ENCODE measurements around the gene CCT6B.
"Not testable (repeated sequence)": the region's sequence is repeated elsewhere in the genome, so short reads cannot be mapped to it uniquely, and the experiment has no call there.

The CCT6B gene

DNA sequence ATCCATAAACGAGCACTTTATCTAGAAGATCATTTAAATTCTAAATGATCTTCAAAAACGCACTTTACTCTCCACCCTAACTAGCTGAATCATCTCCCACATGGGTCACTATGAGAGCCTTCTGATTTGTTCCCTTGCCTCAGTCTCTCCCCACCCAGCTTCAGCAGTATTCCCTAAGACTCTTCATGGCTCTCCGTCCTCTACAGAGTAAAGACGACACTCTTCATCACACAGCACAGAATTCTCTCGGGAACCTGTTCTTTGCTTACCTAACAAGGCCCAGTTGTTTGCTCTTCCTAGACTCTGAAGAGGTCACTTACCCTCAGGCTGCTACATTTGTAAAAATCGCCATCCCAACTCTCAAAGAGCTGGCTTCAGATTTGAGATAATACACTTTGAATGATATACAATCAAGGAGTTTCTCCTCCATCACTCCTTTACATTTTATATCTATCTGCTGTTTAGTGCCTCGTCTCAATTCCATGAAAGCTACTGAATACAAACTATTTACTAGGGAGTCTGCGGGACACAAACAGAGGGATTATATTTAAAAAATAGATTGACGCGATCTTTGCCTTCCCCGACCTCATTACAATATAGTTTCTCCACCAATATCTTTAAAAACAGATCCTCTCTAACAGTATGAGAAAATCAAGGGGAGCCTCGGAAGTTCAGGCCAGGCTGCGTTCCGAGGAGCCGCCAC, 18.5 kb upstream of the CCT6B start:
- no peak for DNase-seq

GRCh38 chr17:34979153-34979552, 17.9 kb upstream of the CCT6B start:
- DNase-seq, result no peak

DNA sequence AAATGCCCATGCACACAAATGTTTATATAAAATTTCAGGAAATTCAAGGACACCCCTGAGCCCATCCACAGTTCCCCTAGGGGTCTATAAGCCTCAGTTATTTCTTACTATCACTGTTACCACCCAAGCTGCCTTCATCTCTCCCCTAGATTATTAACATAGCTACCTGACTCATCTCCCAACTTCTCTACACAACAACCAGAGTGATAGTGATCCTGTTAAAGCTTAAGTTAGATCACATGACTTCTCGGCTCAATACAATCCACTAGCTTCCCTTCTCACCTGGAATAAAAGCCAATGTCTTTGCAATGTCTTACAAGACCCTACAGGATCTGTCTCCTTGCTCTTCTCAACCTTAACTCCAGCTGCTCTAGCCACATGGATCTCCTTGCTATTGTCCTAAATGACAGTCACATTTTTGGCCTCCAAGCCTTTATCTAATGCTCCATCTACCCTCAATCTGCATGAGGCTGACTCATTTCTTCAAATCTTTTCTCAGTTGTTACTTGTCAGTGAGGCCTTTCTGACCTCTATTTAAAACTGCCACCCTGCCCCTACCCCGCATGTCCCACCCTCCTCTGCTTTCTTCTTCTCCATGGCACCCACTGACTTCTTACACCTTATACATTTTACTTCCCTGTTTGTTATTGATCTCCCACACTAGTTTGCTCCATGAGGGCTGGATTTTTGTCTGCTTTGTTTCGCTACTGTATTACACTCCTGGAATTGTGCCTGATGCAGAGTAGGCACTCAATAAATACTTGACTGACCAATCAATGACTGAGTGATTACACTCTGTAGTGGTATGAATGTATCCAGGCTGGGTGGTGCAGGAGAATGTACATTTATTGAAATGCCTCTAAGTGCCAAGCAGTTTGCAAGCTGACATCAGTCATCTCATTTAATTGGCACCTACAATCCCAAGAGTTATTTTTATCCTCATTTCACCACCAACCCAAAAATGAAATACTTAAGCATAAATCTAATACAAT, 13.8 kb upstream of the CCT6B start:
- no peak for DNase-seq

DNA sequence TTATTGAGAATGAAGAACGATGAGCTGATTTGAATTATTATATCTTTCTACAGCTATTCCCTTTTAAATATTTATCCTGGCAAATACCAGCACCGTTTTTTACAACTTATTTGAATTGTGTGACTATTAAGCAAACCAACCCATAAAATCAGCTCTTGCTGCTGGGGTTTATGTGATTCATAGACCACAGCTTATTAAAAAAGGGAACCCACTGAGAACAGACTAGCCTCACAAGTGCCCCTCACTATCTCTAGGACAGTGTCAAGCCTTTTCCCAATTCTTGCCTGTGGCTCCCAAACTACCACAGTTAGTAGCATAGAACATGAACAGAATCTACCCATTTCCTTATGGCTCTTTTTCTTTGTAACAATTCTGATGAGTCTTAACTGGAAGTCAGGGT, 12.9 kb upstream of the CCT6B start:
- no peak for DNase-seq

GRCh38 chr17:34958438-34958837, 2.8 kb downstream of the CCT6B start:
- DNase-seq, result no peak

DNA sequence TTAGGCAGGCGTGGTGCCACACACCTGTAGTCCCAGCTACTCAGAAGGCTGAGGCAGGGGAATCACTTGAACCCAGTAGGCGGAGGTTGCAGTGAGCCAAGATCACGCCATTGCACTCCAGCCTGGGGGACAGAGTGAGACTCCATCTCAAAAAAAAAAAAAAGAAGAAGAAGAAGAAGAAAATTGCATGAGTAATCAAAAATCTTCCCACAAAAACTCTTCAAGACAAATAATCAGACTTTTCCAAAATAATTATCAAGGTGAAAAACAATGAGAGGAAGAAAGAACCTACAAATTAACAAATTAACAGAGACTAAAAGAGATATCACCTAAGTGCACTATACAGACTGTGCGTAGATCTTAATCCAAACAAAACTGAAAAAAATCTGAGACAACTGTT, 10.5 kb downstream of the CCT6B start:
- not testable (repeated sequence) for DNase-seq

DNA sequence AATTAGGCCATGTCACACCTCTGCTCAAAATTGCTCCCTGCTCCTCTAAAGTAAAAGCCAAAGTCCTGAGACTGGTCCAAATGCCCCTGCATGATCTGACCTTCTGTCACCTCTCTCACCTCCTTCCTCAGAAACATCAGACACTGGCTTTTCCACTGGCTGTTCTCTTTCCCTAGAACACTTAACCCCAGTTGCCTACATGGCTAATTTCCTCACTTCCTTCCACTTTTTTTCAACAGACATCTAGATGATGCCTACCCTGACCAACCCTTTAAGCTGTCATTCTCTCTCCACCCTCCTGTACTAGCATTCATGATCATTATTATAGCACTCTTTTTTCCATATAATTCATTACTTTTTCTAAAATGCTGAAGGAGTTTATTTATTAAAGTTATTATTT, 31.0 kb downstream of the CCT6B start:
- DNase-seq, result peak; percentile 74

GRCh38 chr17:34926661-34927060, 34.6 kb downstream of the CCT6B start:
- no peak for DNase-seq

DNA sequence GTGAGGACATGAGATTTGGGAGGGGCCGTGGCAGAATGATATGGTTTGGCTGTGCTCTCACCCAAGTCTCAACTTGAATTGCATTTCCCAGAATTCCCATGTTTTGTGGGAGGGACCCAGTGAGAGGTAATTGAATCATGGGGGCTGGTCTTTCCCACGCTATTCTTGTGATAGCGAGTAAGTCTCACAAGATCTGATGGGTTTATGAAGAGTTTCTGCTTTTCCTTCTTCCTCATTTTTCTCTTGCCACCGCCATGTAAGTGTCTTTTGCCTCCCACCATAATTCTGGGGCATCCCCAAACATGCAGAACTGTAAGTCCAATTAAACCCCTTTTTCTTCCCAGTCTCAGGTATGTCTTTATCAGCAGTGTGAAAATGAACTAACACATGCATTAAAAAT, 40.6 kb downstream of the CCT6B start:
- DNase-seq, result no peak

DNA sequence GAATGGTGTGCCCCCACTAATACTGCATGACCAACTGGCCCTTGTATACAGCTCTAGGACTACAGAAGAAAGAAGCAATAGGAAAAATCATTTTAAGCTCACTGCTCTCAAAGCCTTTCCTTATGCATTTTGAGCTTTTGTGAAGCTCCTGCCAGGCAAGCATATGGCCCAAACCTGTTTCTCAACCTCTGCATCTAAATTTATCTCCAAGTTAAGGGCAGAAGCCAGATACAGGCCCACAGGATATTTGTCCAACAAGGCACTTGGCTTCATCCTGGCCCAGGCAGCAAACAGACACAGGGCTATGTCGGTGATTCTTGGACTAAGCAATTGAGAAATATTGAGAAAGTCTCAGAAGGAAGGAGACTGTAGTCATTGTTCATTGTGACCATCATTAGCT, 43.9 kb downstream of the CCT6B start:
- DNase-seq, result no peak

GRCh38 chr17:34916120-34916519, 45.1 kb downstream of the CCT6B start:
- DNase-seq, result no peak

DNA sequence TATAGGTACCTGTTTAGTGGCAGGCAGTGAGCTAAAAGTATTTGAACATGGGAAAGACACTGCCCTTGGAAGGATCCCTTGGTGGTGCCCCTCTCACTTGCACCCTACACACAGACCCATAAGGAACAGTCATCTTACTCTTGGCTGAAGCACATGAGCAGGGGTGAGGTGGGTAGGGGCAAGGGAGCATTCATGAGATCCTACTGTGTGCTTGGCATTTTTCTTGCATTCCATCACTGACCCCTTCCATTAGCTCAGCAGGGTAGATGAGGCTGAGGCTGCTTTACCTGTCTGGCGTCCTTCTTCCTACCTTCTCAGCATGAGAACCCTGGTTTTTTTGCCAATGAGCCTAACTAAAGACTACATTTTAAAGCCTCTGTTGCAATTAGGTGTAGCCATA, 48.3 kb downstream of the CCT6B start:
- DNase-seq, result no peak

DNA sequence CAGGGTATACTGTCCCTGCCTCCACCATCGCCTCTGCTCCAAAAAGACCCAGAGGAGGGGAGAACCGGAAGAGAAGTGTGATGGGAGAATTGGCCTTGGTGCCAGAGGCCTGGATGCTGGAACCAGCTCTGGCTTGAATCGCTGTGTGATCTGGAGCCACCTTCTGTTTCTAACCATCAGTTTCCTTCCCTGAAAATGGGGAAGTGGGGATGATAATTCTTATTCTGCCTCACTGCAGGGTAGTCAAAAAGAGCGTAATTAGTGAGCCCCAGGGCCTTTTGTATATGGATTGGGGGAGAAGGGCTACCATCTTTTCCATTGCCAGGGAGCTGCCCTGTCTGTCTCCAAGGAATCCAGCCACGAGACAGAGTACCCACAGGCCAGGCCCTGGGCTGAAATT, 52.2 kb downstream of the CCT6B start:
- no peak for DNase-seq

DNA sequence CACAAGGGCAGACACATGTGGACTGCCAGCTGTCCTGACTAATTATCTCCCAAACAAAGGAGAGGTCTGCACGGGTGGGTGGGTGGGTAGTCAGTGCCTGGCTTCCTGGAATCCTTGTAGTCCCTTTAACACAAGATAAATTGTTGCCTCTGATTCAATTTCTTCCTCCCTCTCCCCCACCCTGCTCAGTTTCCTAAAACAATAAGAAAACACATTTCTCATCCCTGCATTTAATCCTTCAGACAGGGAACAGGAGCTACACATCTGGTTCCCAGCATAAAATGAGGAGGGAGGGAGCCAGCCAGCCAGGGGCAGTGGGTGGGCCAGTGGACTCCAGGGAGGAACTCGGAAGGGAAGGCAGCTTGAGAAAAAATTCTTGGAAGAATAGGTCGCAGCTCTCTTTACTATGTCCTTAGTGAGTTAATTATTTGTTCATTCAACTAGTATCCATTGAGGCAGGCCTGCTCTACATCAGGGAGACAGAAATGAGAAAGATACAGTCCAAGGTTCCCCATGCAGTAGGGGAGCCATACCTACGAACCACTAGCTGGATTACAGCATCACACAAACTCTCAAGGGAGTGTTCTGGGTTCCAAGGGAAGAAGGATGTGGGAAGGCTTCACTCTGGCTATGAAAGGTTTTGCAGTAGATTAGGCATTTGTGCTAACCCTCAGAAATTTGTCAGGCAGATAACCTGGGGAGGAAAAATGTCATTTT, 58.3 kb downstream of the CCT6B start:
- no peak for DNase-seq

GRCh38 chr17:34899643-34900291, 61.5 kb downstream of the CCT6B start:
- DNase-seq, result no peak

DNA sequence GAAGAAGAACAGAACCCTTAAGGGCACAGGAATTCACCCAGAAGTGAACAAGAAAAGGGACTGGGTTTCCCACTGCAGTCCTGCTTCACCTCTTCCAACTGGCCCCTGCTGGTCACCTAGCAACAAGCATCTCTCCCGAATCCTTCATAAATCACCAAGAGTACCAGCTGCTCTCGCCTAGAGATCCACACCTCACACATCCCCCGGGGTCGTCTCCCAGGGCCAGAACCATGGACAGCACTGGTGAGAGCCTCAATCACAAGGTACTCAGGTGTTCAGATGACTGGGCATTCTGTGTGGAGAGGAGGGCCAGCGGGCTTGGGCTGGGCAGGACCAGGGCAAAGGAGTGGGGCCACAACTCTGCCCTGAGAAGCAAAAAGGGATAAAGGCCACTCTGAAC, 65.9 kb downstream of the CCT6B start:
- no peak for DNase-seq

DNA sequence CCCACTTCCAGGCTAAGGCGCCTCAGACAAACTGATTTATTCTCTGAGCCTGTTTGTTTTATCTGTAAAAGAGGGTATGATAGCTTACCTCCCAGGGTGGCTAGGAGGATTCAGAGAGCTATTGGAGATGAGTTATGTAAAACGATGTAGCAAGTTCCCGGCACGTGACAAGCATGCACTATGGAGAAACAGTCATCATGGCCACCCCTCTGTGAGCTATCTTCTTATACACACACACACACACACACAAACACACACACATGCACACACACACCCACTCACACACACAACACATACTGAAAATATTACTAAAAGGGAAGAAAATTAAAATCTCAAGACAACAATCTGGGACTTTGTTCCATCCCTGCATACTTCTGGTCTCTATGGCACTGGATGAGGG, 66.3 kb downstream of the CCT6B start:
- no peak for DNase-seq

DNA sequence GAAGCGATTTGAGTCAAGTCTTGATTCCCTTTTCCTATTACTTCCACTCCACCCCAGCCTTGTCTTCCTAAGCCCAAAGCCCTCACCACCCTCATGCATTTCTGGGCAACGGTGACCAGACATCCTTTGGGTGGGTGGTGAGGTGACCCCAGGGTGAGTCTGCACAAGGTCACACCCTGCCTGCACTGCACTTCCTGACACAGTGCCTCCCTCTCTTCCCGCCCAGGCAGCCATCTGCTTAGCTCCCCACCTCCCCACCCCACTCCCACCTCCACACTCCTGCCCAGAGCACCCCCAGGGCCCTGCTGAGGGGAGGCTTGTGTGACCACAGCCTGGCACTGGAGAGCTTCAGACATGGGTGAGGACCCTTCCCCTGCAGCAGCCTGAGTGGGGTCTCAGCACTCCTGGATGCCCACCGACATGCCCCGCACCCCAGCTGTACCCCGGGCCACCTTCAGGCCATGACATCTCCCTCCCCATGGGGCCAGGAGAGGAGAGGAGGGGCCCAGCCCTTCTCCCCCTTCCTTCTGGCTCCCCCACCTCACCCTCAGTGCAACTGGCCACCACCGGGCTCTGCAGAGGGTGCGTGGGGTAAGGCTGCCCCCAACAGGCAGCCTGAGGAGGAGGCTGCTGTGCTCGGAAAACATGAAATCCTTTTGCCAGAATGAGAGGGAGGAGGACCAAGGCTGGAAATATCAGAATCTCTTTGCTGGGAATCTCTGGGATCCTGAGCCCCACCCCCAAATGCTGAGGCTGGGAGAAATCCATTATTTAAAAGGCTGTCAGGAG, 68.6 kb downstream of the CCT6B start:
- DNase-seq, result no peak

DNA sequence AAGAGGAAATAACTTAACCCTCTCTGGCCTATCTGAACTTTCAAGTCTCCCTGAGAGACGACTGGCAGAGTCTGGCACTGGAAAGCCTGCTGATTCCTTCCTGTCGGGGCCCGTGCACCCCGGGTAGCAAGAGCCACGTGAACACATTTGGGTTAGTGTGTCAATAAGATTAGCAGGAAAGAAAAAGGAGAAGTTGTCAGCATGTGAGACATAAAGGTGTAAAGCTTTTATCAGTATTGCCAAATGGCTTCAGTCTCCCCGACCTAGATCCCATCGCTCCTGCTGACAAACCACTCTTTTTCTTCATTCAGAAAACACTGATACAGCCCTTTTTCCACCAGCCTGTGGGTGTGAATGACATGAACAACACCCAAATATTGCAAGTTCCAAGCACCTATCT, 74.4 kb downstream of the CCT6B start:
- peak; percentile 66 for DNase-seq

- DNase-seq, result peak; percentile 57
These were observed 76.2 kb downstream of the CCT6B start for GRCh38 chr17:34885076-34885475.

DNA sequence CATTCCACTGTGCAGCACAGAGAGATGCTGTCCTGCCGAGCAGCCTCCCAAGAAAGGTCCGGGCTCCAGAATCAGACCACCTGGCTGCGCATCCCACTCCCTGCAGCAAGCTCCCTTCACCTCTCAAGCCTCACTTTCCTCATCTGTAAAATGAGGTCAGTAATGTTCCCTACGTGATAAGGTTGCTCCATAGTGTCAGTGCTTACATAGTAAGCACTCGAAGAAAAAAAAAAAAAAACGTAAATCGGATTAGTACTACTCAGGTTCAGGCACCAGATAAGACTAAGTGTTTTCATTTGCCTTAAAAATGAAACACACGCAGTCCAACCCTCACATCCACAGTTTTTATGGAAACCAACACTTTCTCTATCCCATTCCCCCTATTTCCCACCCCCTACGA, 76.7 kb downstream of the CCT6B start:
- no peak for DNase-seq

All from GF-D8 (cell line).